BE2C (cell line): ENCODE results near the gene ITGB5.

Source experiments
- DNase-seq: peaks from one replicate; pipeline ENCODE4 v3.0.0-alpha.2; 2020
- H3K27me3 ChIP-seq: fragments of 250-450 bp; sonication (Bioruptor Pico); 2 replicates; pipeline ENCODE4 v1.5.1; 2020; ENCODE audit warnings: mild to moderate bottlenecking
- H3K36me3 ChIP-seq: fragments of 250-450 bp; sonication (Bioruptor Pico); 2 replicates; pipeline ENCODE4 v1.5.1; 2020; ENCODE audit warnings: mild to moderate bottlenecking
- H3K4me1 ChIP-seq: fragments of 250-450 bp; sonication (Bioruptor Pico); 2 replicates; pipeline ENCODE4 v1.5.1; 2020
- H3K4me3 ChIP-seq: 2 replicates; pipeline ENCODE4 v1.5.1; 2011; ENCODE audit warnings: low read depth, low read length
- H3K9me3 ChIP-seq: fragments of 250-450 bp; sonication (Bioruptor Pico); 2 replicates; pipeline ENCODE4 v1.5.1; 2020
- TF ChIP-seq, protein P1 (sequence below): IDR thresholded peaks from 2 replicates; pipeline ENCODE4 v1.5.1; 2012; ENCODE audit warnings: mild to moderate bottlenecking, low read depth, low read length

ITGB5 gene

GRCh38 chr3:124927574-124928045 lies 40.4 kb upstream of the ITGB5 start:
- Histone ChIP-seq H3K36me3 (no peaks in the 10 kb centered on the region), H3K4me3 (no peak overlapping the region), H3K27me3 (no peaks in the 10 kb centered on the region), H3K4me1 (no peaks in the 10 kb centered on the region), H3K9me3 (no peaks in the 10 kb centered on the region)
- TF ChIP-seq, protein P1, sequence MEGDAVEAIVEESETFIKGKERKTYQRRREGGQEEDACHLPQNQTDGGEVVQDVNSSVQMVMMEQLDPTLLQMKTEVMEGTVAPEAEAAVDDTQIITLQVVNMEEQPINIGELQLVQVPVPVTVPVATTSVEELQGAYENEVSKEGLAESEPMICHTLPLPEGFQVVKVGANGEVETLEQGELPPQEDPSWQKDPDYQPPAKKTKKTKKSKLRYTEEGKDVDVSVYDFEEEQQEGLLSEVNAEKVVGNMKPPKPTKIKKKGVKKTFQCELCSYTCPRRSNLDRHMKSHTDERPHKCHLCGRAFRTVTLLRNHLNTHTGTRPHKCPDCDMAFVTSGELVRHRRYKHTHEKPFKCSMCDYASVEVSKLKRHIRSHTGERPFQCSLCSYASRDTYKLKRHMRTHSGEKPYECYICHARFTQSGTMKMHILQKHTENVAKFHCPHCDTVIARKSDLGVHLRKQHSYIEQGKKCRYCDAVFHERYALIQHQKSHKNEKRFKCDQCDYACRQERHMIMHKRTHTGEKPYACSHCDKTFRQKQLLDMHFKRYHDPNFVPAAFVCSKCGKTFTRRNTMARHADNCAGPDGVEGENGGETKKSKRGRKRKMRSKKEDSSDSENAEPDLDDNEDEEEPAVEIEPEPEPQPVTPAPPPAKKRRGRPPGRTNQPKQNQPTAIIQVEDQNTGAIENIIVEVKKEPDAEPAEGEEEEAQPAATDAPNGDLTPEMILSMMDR, result no peak
- no peak for DNase-seq

DNA sequence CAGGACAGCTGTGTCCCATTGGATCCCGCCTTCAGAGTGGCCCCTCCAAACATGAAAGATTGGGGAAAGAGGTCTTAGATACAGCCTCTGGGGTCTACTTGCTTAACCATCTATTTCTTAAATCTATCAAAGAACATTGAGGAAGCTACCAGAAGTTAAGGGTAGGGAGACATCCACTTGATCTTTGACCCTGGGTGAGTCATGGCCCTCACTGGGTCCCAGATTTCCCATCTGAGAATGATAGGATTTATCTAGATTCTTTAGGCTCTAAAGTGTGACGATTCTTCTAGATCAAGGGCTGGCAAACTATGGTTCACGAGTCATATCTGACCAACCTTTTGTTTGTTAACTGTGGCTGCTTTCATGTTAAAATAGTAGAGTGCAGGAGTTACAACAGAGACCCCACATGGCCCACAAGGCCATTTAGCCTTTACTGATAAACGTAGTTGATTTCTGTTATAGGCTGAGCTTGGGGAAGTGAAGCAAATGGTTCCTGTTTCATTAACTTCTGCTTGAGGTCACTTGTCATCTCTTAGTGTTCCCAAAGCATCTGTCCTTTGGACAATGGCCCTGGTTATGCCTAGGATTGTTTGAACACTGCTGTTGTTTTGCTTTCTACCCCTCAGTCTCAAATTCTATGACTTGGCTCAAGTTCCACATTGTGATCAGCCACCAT lies 39.4 kb upstream of the ITGB5 start:
- Histone ChIP-seq H3K27me3 (no peaks in the 10 kb centered on the region), H3K4me3 (no peak overlapping the region), H3K36me3 (no peaks in the 10 kb centered on the region), H3K9me3 (no peaks in the 10 kb centered on the region), H3K4me1 (no peaks in the 10 kb centered on the region)
- TF ChIP-seq, protein P1, result no peak
- DNase-seq, result no peak

DNA sequence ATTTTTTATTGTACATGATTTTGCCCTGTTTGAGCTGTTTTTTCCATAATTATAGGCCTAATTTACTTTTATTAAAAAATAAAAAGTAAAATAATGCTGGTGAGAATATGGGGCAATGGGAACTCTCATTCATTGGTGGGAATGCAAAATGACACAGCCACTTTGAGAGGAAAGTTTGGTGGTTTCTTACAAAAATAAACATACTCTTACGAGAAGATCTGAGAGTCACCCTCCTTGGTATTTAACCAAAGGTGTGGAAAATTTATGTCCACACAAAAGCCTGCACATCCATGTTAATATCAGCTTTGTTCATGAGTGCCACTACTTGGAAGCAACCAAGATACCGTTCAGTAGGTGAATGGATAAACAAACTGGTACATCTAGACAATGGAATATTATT lies 37.6 kb upstream of the ITGB5 start:
- H3K9me3 ChIP-seq, result no peaks in the 10 kb centered on the region
- H3K4me3 ChIP-seq, result no peak overlapping the region
- no peaks in the 10 kb centered on the region for H3K36me3 ChIP-seq
- no peaks in the 10 kb centered on the region for H3K27me3 ChIP-seq
- TF ChIP-seq, protein P1, result no peak
- H3K4me1 ChIP-seq, result no peaks in the 10 kb centered on the region
- no peak for DNase-seq

GRCh38 chr3:124923833-124924232 lies 36.7 kb upstream of the ITGB5 start:
- TF ChIP-seq, protein P1, result no peak; the same call in 1 of the 2 replicates
- Histone ChIP-seq H3K27me3 (no peaks in the 10 kb centered on the region), H3K36me3 (no peaks in the 10 kb centered on the region), H3K9me3 (no peaks in the 10 kb centered on the region), H3K4me3 (no peak overlapping the region), H3K4me1 (no peaks in the 10 kb centered on the region)
- DNase-seq, result no peak

- Histone ChIP-seq H3K4me3 (no peak overlapping the region), H3K9me3 (no peaks in the 10 kb centered on the region), H3K36me3 (no peaks in the 10 kb centered on the region), H3K4me1 (peaks cover 5% of the 10 kb centered on the region; the same call in 1 of the 2 replicates), H3K27me3 (no peaks in the 10 kb centered on the region)
- DNase-seq, result no peak
- TF ChIP-seq, protein P1, result no peak
Measured at GRCh38 chr3:124920718-124921117, 33.6 kb upstream of the ITGB5 start.

DNA sequence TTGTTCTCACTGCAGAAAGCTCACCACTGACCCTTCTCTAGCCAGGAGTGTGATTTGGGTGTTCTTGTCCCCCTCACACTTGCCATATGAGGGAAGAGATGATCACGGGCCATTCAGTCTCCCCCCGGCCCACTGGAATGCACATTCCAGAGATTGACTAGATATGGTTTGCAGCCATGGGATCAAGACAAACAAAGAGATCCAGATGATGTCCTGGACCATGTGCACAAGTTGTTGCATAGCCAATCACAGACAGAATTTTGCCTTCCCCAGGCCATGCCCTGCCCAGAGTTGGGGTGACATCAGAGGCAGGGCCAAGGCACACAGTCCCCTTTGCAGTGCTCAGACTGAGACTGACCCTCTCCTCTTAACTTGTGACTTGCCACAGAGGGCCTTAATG lies 32.6 kb upstream of the ITGB5 start:
- TF ChIP-seq, protein P1, result no peak
- peaks cover 5% of the 10 kb centered on the region; the same call in 1 of the 2 replicates for H3K4me1 ChIP-seq
- H3K9me3 ChIP-seq, result no peaks in the 10 kb centered on the region
- no peaks in the 10 kb centered on the region for H3K27me3 ChIP-seq
- no peaks in the 10 kb centered on the region for H3K36me3 ChIP-seq
- H3K4me3 ChIP-seq, result no peak overlapping the region
- DNase-seq, result no peak
